Measurements from ENCODE around the gene PCGF2.

PCGF2 gene

GRCh38 chr17:38697061-38697820 is 50.9 kb downstream of the PCGF2 start:
- no peak overlapping the region for H3K4me3 ChIP-seq (ENCODE audit: low read depth, low read length)
- no peak for TF ChIP-seq CTCF (IDR thresholded peaks at IDR 0.05; ENCODE audit: low read depth, low read length)

- no peak for TF ChIP-seq CTCF (IDR thresholded peaks at IDR 0.05; ENCODE audit: low read depth, low read length)
- H3K4me3 ChIP-seq (ENCODE audit: low read depth, low read length) = no peak overlapping the region
Observed at GRCh38 chr17:38693700-38694329, 54.3 kb downstream of the PCGF2 start.

- TF ChIP-seq CTCF (IDR thresholded peaks at IDR 0.05; ENCODE audit: low read depth, low read length) = no peak
- no peak overlapping the region for H3K4me3 ChIP-seq (ENCODE audit: low read depth, low read length)
Observed at GRCh38 chr17:38691154-38691553, 57.0 kb downstream of the PCGF2 start.

- no peak overlapping the region for H3K4me3 ChIP-seq (ENCODE audit: low read depth, low read length)
- TF ChIP-seq CTCF (IDR thresholded peaks at IDR 0.05; ENCODE audit: low read depth, low read length) = no peak
Observed at GRCh38 chr17:38690386-38690785, 57.8 kb downstream of the PCGF2 start.

GRCh38 chr17:38687286-38687685 is 60.9 kb downstream of the PCGF2 start:
- H3K4me3 ChIP-seq (ENCODE audit: low read depth, low read length) = no peak overlapping the region
- TF ChIP-seq CTCF (IDR thresholded peaks at IDR 0.05; ENCODE audit: low read depth, low read length) = no peak

- no peak overlapping the region for H3K4me3 ChIP-seq (ENCODE audit: low read depth, low read length)
- TF ChIP-seq CTCF (IDR thresholded peaks at IDR 0.05; ENCODE audit: low read depth, low read length) = no peak
Observed at GRCh38 chr17:38685491-38685890, 62.6 kb downstream of the PCGF2 start.
